Activated naive CD8-positive, alpha-beta T cell treated with anti-CD3 and anti-CD28 coated beads, Interleukin-2, amount 50 U/mL, for 16 hours (primary cell): ENCODE data around the gene PRM1.
A peak's percentile ranks its signal among the peaks of the same experiment; 100 is the strongest.

ENCODE experiments used
- DNase-seq: peaks from one replicate; pipeline ENCODE4 v3.0.0-alpha.2; 2020; ENCODE audit warnings: low read depth, low spot score

Gene PRM1

DNA sequence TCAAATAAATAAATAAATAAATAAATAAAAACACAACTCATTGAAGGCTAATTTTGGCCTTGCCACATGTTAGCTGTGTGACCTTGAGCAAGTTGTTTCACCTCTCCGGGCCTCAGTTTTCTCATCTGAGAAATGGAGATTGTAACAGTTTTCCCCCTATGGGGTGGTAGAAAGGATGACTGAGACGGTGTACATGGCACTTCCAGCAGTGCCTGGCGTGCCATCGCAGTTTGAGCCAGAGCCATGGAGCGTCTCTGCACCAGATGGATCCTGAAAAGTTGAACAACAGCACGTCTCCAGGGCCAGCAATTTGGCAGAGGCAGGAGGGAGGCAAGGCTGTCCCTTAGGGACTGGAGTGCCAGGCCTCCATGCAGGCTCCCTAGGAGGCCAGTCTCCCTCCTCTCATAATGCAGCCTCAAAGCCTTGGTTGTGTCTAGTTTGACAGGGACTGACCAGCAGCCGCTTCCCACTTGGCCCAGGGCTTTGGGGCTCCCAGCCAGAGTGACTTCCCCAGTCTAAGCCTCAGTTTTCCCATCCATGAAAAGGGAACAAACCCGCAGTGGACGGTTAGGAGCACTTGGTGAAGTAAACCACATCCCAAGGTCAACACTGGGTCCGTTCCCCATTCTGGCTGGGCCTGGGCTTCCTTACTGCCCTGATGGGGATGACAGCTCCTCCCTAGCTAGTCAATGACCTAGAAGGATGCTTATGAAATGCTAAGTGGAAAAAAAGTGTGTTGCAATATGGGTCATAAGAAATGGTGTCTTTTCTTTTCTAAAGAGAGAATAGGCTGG lies 44.5 kb downstream of the PRM1 start:
- no peak for DNase-seq

DNA sequence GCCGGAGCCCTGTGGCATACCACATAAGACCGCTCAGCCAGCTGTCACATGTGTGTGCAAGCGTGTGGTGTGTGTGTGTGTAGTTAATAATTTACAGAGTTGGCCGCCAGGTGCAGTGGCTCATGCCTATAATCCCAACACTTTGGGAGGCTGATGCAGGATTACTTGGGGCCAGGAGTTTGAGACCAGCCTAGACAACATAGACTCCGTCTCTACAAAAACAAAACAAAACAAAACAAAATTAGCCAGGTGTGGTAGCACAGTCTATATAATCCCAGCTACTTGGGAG lies 45.5 kb downstream of the PRM1 start:
- no peak for DNase-seq

DNA sequence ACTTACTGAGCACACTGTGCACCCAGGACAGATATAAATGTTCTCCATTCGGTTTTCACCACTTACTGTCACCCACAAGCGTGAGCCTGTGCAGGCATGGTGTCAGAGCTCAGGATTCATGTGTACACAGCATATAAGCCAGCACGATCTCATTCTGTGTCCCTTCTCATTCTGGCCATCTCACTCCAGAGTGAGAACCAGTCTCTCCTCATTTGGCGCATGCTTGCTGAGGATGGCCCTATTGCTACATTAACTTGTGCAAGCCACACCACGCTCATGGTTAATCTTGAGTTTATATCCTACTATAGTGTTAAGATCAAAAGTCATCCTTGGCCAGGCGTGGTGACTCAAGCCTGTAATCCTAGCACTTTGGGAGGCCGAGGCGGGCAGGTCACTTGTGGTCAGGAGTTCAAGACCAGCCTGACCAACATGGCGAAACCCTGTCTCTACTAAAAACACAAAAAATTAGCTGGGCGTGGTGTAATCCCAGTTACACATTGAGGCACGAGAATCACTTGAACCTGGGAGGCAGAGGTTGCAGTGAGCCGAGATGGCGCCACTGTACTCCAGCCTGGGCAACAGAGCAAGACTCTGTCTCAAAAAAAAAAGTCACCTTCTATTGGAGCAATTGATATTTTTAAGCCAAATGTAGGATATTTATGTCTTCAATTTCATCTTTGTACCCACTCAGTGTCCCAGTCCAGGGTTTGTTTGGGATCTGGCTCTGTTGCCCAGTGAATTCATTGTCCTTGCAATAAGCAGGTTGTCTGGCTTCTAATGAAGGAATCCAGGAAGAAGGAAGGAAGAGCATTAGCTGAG lies 46.0 kb downstream of the PRM1 start:
- no peak for DNase-seq

DNA sequence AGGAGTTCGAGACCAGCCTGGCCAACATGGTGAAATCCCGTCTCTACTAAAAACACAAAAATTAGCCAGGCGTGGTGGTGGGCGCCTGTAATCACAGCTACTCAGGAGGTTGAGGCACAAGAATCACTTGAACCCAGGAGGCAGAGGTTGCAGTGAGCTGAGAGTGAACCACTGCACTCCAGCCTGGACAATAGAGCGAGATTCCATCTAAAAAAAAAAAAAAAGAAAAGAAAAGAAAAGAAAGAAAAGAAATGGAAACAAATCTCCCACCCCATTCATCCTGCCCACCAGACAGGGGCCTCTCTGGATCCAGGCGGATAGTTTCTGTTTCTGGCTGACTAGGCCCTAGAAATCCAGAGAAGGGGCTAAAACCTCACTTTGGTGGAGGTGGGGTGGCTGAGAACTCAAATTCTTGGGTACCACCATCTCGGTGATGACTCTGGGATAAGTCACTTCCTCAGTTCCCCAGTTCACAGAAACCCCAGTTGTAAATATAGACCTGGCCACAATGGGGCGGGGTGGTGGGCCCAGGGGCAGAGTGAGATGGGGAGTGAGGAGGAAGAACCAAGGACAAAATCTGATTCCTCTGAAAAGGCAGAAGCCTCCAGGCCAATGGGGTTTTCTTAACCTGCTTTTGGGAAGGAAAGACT lies 47.3 kb downstream of the PRM1 start:
- DNase-seq = peak; percentile 52

DNA sequence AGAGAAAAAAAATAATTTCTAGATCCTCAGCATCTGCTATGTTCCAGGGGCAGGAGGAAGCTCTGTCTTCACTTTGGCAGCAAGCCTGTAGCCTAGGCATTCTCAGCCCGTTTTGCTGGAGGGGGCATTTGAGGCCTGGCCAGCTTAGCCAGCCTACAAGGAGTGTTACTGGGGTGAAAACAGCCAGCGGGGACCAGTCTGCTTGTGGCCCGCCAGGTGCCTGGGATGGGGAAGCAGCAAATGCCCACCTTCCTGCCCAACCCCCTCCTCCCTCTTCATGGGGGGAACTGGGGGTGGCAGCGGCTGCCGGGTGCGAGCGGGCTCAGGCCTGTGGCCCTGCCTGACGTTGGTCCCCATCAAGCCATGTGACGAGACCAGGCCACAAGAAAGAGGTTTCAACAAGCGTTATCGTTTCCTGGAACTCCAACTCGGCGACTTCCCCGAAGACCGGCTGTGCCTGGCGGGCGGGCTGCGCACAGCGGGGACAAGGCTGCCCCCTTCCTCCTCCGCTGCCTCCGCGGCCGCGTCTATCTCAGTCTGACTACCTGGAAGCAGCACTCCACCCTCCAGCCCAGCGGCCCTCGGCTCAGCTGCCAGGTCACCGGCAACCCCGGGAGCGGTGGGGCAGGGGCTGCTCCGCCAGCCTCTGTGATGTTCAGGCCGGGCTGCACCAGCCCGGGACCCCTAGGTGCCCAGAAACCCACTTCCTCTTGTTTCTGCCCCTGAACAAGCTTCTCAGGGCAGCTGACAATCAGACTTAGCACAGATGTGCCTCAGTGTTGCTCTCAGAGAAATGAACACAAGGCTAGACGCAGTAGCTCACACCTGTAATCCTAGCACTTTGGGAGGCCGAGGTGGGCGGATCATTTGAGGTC lies 48.0 kb downstream of the PRM1 start:
- DNase-seq = peak; percentile 78

DNA sequence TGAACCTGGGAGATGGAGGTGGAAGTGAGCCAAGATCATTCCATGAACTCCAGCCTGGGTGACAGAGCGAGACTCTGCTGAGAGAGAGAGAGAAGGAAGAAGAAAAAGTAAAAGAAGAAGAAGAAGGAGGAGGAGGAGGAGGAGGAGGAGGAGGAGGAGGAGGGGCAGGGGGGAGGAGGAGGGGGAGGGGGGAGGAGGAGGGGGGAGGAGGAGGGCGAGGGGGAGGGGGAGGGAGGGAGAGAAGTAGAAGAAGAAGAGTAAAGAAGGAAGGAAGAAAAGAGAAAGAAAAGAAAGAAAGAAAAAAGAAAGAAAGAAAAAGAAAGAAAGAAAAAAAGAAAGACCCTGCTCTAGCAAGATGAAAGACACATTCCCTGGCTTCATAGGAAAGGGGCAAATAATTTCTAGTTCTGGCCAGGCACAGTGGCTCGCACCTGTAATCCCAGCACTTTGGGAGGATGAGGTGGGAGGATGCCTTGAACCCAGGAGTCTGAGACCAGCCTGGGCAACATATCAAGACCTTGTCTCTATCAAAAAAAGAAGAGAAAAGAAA lies 48.8 kb downstream of the PRM1 start:
- no peak for DNase-seq

DNA sequence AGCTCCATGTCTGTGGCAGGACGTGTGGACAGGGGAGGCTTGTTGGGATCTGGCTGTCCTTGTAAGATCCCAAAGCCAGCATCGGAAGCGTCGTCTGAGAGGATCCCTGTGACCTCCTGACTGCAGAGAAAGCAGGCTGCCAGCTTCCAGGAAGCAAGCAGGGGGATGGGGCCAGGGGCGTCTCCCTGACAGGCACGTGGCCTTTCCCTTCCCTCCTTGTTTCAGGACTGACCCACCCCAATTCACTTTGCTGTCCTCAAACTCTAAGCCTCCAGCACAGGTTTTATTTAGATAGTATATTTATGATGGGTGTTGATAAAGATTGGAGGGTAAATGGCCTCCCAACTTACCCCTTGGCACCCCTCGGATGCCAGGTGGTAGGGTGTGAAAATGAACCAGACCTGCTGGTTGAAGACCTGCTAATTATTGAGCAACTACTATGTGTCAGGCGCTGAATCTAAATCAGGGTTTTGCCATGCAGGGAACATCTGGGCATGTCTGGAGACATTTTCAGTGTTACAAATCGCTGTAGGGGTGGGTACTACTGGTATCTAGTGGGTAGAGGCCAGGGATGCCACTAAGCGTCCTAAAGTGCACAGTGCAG lies 49.7 kb downstream of the PRM1 start:
- no peak for DNase-seq
